ENCODE results near the gene TAC3. TPM values are rescaled to one million over a fixed set of nuclear protein-coding genes. Genes with fewer than 3 reads are reported as not detected.
"Not testable (repeated sequence)": the region's sequence is repeated elsewhere in the genome, so short reads cannot be mapped to it uniquely, and the experiment has no call there.

Gene TAC3
- 1.8 TPM for polyA plus RNA-seq (2012; ENCODE audit: insufficient read depth, insufficient read length, low read depth)

DNA sequence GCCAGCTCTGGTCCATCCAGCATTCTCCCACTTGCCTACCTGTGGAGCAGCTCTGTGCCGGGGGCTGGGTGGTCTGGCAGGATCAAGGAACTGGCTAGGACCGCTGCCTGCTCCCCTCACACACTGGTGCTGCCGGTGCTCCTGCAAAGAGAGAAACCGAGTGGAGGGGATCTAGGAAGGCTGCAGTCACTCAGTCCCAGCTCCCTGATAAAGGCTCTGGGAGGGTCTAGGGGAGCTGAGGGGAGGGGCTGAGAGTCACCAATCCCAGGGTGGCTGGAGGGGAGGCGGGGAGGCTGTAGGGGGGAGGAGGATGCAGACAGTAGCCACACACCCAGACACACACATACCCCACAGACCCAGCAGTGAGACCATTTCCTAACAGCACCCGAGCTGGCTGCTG, at the start of gene TAC3:
Gene TAC3, minus strand, starts transcription at position 182 of the 400 bp plus-strand sequence. CDS start 732 bp downstream, outside the sequence.
- Histone ChIP-seq H3K36me3 (no peaks in the 10 kb centered on the region), H3K4me1 (no peaks in the 10 kb centered on the region), H3K9me3 (no peaks in the 10 kb centered on the region), H3K4me3 (ENCODE audit: low read depth, low read length) (peak within 1 kb of the TSS; percentile 19; the same call in 1 of the 2 replicates), H3K27me3 (no peaks in the 10 kb centered on the region)
- peak; percentile 69 for DNase-seq
- TF ChIP-seq, protein P1, sequence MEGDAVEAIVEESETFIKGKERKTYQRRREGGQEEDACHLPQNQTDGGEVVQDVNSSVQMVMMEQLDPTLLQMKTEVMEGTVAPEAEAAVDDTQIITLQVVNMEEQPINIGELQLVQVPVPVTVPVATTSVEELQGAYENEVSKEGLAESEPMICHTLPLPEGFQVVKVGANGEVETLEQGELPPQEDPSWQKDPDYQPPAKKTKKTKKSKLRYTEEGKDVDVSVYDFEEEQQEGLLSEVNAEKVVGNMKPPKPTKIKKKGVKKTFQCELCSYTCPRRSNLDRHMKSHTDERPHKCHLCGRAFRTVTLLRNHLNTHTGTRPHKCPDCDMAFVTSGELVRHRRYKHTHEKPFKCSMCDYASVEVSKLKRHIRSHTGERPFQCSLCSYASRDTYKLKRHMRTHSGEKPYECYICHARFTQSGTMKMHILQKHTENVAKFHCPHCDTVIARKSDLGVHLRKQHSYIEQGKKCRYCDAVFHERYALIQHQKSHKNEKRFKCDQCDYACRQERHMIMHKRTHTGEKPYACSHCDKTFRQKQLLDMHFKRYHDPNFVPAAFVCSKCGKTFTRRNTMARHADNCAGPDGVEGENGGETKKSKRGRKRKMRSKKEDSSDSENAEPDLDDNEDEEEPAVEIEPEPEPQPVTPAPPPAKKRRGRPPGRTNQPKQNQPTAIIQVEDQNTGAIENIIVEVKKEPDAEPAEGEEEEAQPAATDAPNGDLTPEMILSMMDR (IDR thresholded peaks at IDR 0.05; ENCODE audit: low read depth, low read length) = no peak

DNA sequence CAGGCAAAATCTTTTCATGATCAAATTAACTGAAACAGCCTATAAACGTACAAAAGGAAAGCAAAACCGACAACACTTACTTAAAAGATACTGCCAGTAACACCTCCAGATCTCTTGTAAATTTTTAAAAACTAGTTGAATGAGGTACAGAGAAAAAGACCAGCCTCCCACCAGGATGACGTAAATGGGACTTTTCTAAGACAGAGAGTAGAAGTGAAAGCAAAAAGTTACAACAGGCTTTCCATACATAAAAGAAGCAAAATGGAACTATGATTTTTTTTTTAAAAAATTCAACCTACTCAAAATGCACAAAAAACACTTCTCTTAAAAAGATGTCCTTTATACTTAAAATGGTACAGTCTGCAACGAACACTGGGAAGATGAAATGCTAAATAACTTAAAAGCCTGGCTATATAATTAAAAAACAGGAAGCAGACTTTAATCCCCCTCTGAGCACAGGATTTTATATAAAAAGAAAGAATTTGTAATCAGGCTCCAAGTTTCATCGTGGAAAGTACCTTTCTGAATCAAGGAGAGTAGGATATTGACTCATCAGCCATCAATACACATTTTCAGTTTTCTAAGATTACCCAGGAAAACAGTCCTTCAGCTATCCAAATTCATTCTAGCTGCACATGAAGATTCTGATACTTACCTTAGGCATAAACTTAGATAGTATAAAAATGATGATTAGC, 47.8 kb upstream of the TAC3 start:
- H3K9me3 ChIP-seq = no peaks in the 10 kb centered on the region
- DNase-seq = no peak
- H3K27me3 ChIP-seq = no peaks in the 10 kb centered on the region
- H3K36me3 ChIP-seq = peaks cover 47% of the 10 kb centered on the region
- no peaks in the 10 kb centered on the region for H3K4me1 ChIP-seq
- TF ChIP-seq, protein P1 (IDR thresholded peaks at IDR 0.05; ENCODE audit: low read depth, low read length) = no peak
- H3K4me3 ChIP-seq (ENCODE audit: low read depth, low read length) = no peak overlapping the region

DNA sequence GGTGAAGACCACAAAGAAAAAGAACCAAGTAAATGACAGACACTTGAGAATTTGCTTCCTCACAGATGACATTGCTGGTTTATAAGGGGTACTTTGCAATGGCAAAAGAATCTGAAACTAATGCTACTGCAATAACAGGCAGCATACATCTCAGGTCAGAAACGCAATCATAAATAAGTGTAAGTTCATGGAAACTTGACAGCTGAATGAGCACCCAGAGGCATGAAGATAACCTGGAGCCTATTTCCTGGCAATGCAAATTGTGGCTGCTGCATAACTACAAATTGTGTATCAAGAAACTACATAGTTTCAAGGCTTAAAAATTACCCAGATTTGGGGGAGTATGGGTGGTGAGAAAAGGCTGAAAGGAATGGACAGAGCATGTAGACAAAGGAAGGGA, 42.1 kb upstream of the TAC3 start:
- TF ChIP-seq, protein P1 (IDR thresholded peaks at IDR 0.05; ENCODE audit: low read depth, low read length) = no peak
- H3K9me3 ChIP-seq = no peaks in the 10 kb centered on the region
- no peak for DNase-seq
- no peak overlapping the region for H3K4me3 ChIP-seq (ENCODE audit: low read depth, low read length)
- H3K36me3 ChIP-seq = peaks cover 52% of the 10 kb centered on the region
- no peaks in the 10 kb centered on the region for H3K27me3 ChIP-seq
- no peaks in the 10 kb centered on the region for H3K4me1 ChIP-seq

DNA sequence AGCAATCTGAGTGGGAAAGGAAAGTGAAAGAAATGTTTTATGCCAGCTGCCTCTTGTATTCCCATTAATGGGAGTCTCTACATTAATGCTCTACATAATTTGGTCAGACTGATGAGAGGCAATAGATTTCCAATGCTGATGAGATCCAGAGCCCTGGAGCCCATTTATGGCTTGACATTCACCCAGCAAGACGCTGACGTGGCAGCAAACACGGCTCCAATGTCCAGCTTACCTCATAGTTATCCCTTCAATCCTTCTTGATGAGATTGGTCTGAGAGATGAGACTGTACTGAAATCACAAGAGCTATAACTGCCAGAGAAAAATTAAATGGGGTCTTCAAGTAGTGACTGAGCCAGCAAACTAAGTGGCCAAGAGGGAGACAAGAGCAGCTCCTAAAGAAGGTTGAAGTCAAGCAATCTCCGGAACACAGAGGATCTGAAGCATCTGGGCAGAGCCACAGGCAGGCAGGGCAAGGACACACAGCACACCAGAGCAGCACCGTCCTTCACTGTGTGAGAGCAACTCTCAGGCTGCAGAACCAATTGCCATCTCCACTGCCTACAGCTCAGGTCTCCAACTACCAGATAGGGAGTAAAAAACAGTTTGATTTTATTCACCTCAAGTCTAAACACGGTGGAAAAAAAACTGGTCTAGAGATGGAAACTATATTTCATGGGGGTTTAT, 40.9 kb upstream of the TAC3 start:
- peaks cover 45% of the 10 kb centered on the region for H3K36me3 ChIP-seq
- TF ChIP-seq, protein P1 (IDR thresholded peaks at IDR 0.05; ENCODE audit: low read depth, low read length) = no peak
- no peaks in the 10 kb centered on the region for H3K9me3 ChIP-seq
- DNase-seq = no peak
- no peaks in the 10 kb centered on the region for H3K4me1 ChIP-seq
- H3K27me3 ChIP-seq = no peaks in the 10 kb centered on the region
- no peak overlapping the region for H3K4me3 ChIP-seq (ENCODE audit: low read depth, low read length)

DNA sequence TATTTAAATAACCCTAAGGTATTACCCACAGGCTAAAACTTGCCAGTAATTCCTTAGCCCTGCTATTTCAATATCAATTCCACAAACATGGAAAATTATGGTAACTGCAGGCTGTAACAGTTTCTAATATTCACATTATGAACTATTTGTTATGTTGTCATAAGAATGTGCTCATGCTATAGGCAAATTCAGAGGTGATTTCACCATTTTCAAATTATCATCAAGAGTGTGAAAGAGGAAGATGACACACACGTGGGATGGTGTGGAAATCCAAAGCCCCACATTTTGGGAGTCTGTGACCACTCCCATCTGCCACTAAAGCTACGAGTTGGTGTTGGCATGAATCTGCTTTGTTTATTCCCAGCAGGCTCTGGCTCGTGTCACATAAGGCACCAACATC, 39.5 kb upstream of the TAC3 start:
- no peaks in the 10 kb centered on the region for H3K4me1 ChIP-seq
- peaks cover 37% of the 10 kb centered on the region for H3K36me3 ChIP-seq
- no peak overlapping the region for H3K4me3 ChIP-seq (ENCODE audit: low read depth, low read length)
- H3K27me3 ChIP-seq = no peaks in the 10 kb centered on the region
- DNase-seq = no peak
- no peaks in the 10 kb centered on the region for H3K9me3 ChIP-seq
- TF ChIP-seq, protein P1 (IDR thresholded peaks at IDR 0.05; ENCODE audit: low read depth, low read length) = no peak

DNA sequence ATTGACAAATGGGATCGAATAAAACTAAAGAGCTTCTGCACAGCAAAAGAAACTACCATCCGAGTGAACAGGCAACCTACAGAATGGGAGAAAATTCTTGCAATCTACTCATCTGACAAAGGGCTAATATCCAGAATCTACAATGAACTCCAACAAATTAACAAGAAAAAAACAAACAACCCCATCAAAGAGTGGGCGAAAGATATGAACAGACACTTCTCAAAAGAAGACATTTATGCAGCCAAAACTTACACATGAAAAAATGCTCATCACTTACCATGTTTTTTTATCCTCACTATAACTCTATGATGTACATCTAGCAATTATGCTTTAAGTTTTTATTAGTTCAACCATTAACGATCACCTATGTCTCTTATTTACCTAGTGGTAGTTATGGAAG, 37.6 kb upstream of the TAC3 start:
- H3K36me3 ChIP-seq = peaks cover 18% of the 10 kb centered on the region
- not testable (repeated sequence) for H3K27me3 ChIP-seq; H3K4me3 ChIP-seq (ENCODE audit: low read depth, low read length); H3K4me1 ChIP-seq; H3K9me3 ChIP-seq; DNase-seq

DNA sequence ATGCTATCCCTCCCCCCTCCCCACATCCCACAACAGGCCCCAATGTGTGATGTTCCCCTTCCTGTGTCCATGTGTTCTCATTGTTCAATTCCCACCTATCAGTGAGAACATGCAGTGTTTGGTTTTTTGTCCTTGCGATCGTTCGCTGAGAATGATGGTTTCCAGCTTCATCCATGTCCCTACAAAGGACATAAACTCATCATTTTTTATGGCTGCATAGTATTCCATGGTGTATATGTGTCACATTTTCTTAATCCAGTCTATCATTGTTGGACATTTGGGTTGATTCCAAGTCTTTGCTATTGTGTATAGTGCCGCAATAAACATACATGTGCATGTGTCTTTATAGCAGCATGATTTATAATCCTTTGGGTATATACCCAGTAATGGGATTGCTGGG, 36.8 kb upstream of the TAC3 start:
- H3K27me3 ChIP-seq; H3K4me3 ChIP-seq (ENCODE audit: low read depth, low read length); H3K4me1 ChIP-seq; H3K9me3 ChIP-seq; DNase-seq: not testable (repeated sequence)
- H3K36me3 ChIP-seq = peaks cover 10% of the 10 kb centered on the region
